Trophoblast cell (in vitro differentiated cells and primary cell): ENCODE data around the gene CAPN9.

Source experiments
- DNase-seq, 2 donors: peaks; one replicate each; pipeline ENCODE4 v3.0.0-alpha.2; 2016
- H2AFZ ChIP-seq: 2 replicates; pipeline ENCODE4 v1.6.1; 2013; ENCODE audit warnings: low read length, moderate library complexity, mild to moderate bottlenecking; ENCODE audit not compliant: insufficient read depth, poor library complexity
- H2AK5ac ChIP-seq: 2 replicates; pipeline ENCODE4 v1.6.1; 2013; ENCODE audit warnings: mild to moderate bottlenecking, low read length
- H2BK120ac ChIP-seq: 2 replicates; pipeline ENCODE4 v1.6.1; 2013; ENCODE audit warnings: low read length, mild to moderate bottlenecking, moderate library complexity; ENCODE audit not compliant: insufficient read depth, poor library complexity
- H2BK12ac ChIP-seq: 2 replicates; pipeline ENCODE4 v1.6.1; 2013; ENCODE audit warnings: mild to moderate bottlenecking, low read length, moderate library complexity
- H2BK5ac ChIP-seq: 2 replicates; pipeline ENCODE4 v1.6.1; 2013; ENCODE audit warnings: low read length, low read depth, moderate library complexity, mild to moderate bottlenecking; ENCODE audit not compliant: poor library complexity
- H3K14ac ChIP-seq: 2 replicates; pipeline ENCODE4 v1.6.1; 2013; ENCODE audit warnings: mild to moderate bottlenecking, low read length
- H3K18ac ChIP-seq: 2 replicates; pipeline ENCODE4 v1.6.1; 2013; ENCODE audit warnings: mild to moderate bottlenecking, low read length
- H3K23ac ChIP-seq: 2 replicates; pipeline ENCODE4 v1.6.1; 2013; ENCODE audit warnings: low read length
- H3K27ac ChIP-seq: 2 replicates; pipeline ENCODE4 v1.5.1; 2013; ENCODE audit warnings: low read depth, mild to moderate bottlenecking, inconsistent platforms, low read length, moderate library complexity
- H3K27me3 ChIP-seq: 2 replicates; pipeline ENCODE4 v1.6.1; 2013; ENCODE audit warnings: inconsistent platforms, mild to moderate bottlenecking, low read length, moderate library complexity; ENCODE audit not compliant: insufficient read depth
- H3K36me3 ChIP-seq, 2 experiments: 1 replicate in 1 of 2; 2 replicates in 1 of 2; pipeline ENCODE4 v1.6.1; 2013; ENCODE audit warnings: low read length in 2 of 2, mild to moderate bottlenecking in 2 of 2, moderate library complexity in 1 of 2; ENCODE audit not compliant: insufficient read depth in 2 of 2, control insufficient read depth in 1 of 2
- H3K4ac ChIP-seq: 2 replicates; pipeline ENCODE4 v1.6.1; 2013; ENCODE audit warnings: low read depth, mild to moderate bottlenecking, low read length, moderate library complexity
- H3K4me1 ChIP-seq, 2 experiments: 1 replicate in 1 of 2; 2 replicates in 1 of 2; pipeline ENCODE4 v1.6.1; 2013; ENCODE audit warnings: low read length in 2 of 2, mild to moderate bottlenecking in 2 of 2, moderate library complexity in 1 of 2; ENCODE audit not compliant: insufficient read depth in 2 of 2, control insufficient read depth in 1 of 2
- H3K4me2 ChIP-seq: 2 replicates; pipeline ENCODE4 v1.6.1; 2013; ENCODE audit warnings: inconsistent platforms, mild to moderate bottlenecking, low read length, moderate library complexity
- H3K4me3 ChIP-seq: 2 replicates; pipeline ENCODE4 v1.5.1; 2013; ENCODE audit warnings: mild to moderate bottlenecking, low read depth, low read length, inconsistent platforms
- H3K79me1 ChIP-seq: one replicate; pipeline ENCODE4 v1.6.1; 2013; ENCODE audit warnings: low read length
- H3K79me2 ChIP-seq: 2 replicates; pipeline ENCODE4 v1.6.1; 2013; ENCODE audit warnings: low read length, mild to moderate bottlenecking; ENCODE audit not compliant: control insufficient read depth, insufficient read depth, poor library complexity
- H3K9ac ChIP-seq: 2 replicates; pipeline ENCODE4 v1.6.1; 2013; ENCODE audit warnings: mild to moderate bottlenecking, low read length
- H3K9me3 ChIP-seq: 2 replicates; pipeline ENCODE4 v1.6.1; 2013; ENCODE audit warnings: low read depth, mild to moderate bottlenecking, control low read depth, inconsistent platforms, low read length; ENCODE audit not compliant: insufficient read depth
- H4K12ac ChIP-seq: 2 replicates; pipeline ENCODE4 v1.6.1; 2013; ENCODE audit warnings: low read depth, mild to moderate bottlenecking, low read length, moderate library complexity
- H4K8ac ChIP-seq: 2 replicates; pipeline ENCODE4 v1.6.1; 2013; ENCODE audit warnings: low read depth, mild to moderate bottlenecking, low read length, moderate library complexity
- H4K91ac ChIP-seq: one replicate; pipeline ENCODE4 v1.6.1; 2013; ENCODE audit warnings: low read depth, mild to moderate bottlenecking, low read length, moderate library complexity
- WGBS: extraction: QIAGEN DNeasy Blood & Tissue Kit; methylation state at CpG from one replicate; pipeline ENCODE4 v1.1.7; 2013; ENCODE audit warnings: missing lambda C conversion rate; ENCODE audit not compliant: insufficient read length, insufficient coverage; ENCODE audit errors: extremely low coverage; 5-methylcytosine and 5-hydroxymethylcytosine counted together

CAPN9 gene

GRCh38 chr1:230781131-230781530, 33.9 kb downstream of the CAPN9 start:
- Histone ChIP-seq H3K9me3 (peaks cover 7% of the 10 kb centered on the region), H3K36me3 (no peaks in the 10 kb centered on the region), H3K79me2 (no peaks in the 10 kb centered on the region), H3K4ac (no peak overlapping the region), H2BK5ac (no peak overlapping the region), H3K79me1 (no peaks in the 10 kb centered on the region), H3K4me2 (no peak overlapping the region), H2BK120ac (no peak overlapping the region), H3K27me3 (no peaks in the 10 kb centered on the region), H2AFZ (no peak overlapping the region), H3K9ac (no peak overlapping the region), H3K27ac (no peak overlapping the region), H4K8ac (no peak overlapping the region), H4K91ac (no peak overlapping the region), H4K12ac (no peak overlapping the region), H3K4me1 (no peaks in the 10 kb centered on the region), H3K18ac (no peak overlapping the region), H2AK5ac (no peak overlapping the region), H2BK12ac (no peak overlapping the region), H3K4me3 (no peak overlapping the region), H3K14ac (no peak overlapping the region), H3K23ac (no peak overlapping the region)
- WGBS: no CpG with 5 or more reads among the region's 3 CpGs
- no peak for DNase-seq

DNA sequence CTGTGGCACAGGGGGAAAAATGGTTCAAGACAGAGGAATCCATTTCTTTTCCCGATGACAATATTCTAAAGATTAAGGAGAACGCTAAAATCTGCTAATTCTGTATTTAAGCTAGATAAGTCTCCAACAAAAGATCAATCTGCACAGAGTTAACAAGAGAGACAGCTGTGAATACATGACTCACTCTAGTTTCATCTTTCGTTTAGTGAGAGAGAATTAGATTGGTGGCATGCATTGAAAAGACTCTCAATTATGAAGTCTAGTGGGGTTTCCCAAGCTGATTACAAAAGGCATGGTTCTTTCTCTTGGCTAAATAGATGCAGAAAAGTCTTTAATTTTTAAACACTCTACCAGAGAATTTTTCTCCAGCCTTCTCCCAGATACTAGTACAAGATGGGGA, 34.4 kb downstream of the CAPN9 start:
- no peak for DNase-seq
- WGBS: no CpG with 5 or more reads among the region's 3 CpGs
- H2BK12ac ChIP-seq: no peak overlapping the region
- H4K8ac ChIP-seq: no peak overlapping the region
- no peak overlapping the region for H3K4me2 ChIP-seq
- H4K12ac ChIP-seq: no peak overlapping the region
- no peak overlapping the region for H3K4me3 ChIP-seq
- H3K14ac ChIP-seq: no peak overlapping the region
- H2AFZ ChIP-seq: no peak overlapping the region
- H3K4me1 ChIP-seq: no peaks in the 10 kb centered on the region
- H3K27ac ChIP-seq: no peak overlapping the region
- H3K4ac ChIP-seq: no peak overlapping the region
- H4K91ac ChIP-seq: no peak overlapping the region
- no peaks in the 10 kb centered on the region for H3K36me3 ChIP-seq
- H3K9me3 ChIP-seq: peaks cover 7% of the 10 kb centered on the region
- H3K9ac ChIP-seq: no peak overlapping the region
- H3K79me1 ChIP-seq: no peaks in the 10 kb centered on the region
- H2BK120ac ChIP-seq: no peak overlapping the region
- H3K18ac ChIP-seq: no peak overlapping the region
- H3K27me3 ChIP-seq: no peaks in the 10 kb centered on the region
- no peak overlapping the region for H3K23ac ChIP-seq
- H2AK5ac ChIP-seq: no peak overlapping the region
- H3K79me2 ChIP-seq: no peaks in the 10 kb centered on the region
- no peak overlapping the region for H2BK5ac ChIP-seq

GRCh38 chr1:230784163-230784562, 37.0 kb downstream of the CAPN9 start:
- no peak for DNase-seq
- H3K27me3 ChIP-seq: no peaks in the 10 kb centered on the region
- no peak overlapping the region for H4K12ac ChIP-seq
- H3K4me2 ChIP-seq: no peak overlapping the region
- peaks cover 7% of the 10 kb centered on the region for H3K9me3 ChIP-seq
- no peaks in the 10 kb centered on the region for H3K79me2 ChIP-seq
- H3K14ac ChIP-seq: no peak overlapping the region
- H4K91ac ChIP-seq: no peak overlapping the region
- no peaks in the 10 kb centered on the region for H3K79me1 ChIP-seq
- H3K4ac ChIP-seq: no peak overlapping the region
- H2BK12ac ChIP-seq: no peak overlapping the region
- H3K4me3 ChIP-seq: no peak overlapping the region
- H3K36me3 ChIP-seq: no peaks in the 10 kb centered on the region
- no peak overlapping the region for H2BK120ac ChIP-seq
- no peaks in the 10 kb centered on the region for H3K4me1 ChIP-seq
- no peak overlapping the region for H3K27ac ChIP-seq
- no peak overlapping the region for H3K18ac ChIP-seq
- no peak overlapping the region for H2BK5ac ChIP-seq
- no peak overlapping the region for H4K8ac ChIP-seq
- WGBS: no CpG with 5 or more reads among the region's 2 CpGs
- no peak overlapping the region for H3K9ac ChIP-seq
- H3K23ac ChIP-seq: no peak overlapping the region
- no peak overlapping the region for H2AK5ac ChIP-seq
- no peak overlapping the region for H2AFZ ChIP-seq

DNA sequence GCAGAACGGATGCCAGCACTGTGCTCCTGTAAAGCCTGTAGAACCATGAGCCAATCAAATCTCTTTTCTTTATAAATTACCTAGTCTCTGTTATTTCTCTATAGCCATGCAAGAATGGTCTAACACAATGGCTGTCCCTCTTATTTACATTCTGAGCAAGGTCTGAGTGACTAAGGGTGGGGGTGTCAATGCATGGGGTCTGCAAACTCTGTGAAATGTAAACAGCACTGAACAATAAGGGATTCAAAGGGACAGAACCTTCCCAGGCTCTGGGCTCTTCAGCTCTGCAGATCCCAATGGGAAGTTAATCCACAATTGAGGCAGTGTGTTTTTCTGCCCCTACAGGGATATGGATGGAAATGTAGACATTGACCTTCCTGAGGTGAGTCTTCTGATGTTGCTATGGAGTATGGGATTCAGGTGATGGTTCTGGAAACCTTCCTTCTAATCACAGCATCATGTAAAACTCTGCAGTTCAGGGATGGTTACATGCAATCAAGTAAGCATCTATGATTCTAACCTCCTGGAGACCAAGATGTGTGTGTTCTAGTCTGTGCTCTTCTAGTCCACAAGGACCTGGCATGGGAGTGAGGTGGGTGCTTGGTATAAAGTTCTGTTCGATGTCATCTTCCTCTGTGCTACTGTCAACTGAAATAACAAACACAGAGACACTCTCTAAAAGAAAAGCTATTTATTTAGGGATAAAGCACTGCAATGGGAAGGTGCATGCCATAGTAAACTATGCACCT, 38.6 kb downstream of the CAPN9 start:
- no peak overlapping the region for H2BK5ac ChIP-seq
- DNase-seq: no peak
- no peak overlapping the region for H2BK120ac ChIP-seq
- no peaks in the 10 kb centered on the region for H3K79me1 ChIP-seq
- no peak overlapping the region for H3K27ac ChIP-seq
- no peak overlapping the region for H3K18ac ChIP-seq
- no CpG with 5 or more reads among the region's 2 CpGs for WGBS
- no peak overlapping the region for H4K12ac ChIP-seq
- H3K4ac ChIP-seq: no peak overlapping the region
- no peaks in the 10 kb centered on the region for H3K36me3 ChIP-seq
- no peak overlapping the region for H3K4me3 ChIP-seq
- no peak overlapping the region for H3K4me2 ChIP-seq
- H3K9ac ChIP-seq: no peak overlapping the region
- H3K4me1 ChIP-seq: no peaks in the 10 kb centered on the region
- H3K9me3 ChIP-seq: peaks cover 7% of the 10 kb centered on the region
- H2AFZ ChIP-seq: no peak overlapping the region
- no peak overlapping the region for H4K91ac ChIP-seq
- H2BK12ac ChIP-seq: no peak overlapping the region
- no peak overlapping the region for H3K14ac ChIP-seq
- H2AK5ac ChIP-seq: no peak overlapping the region
- H3K79me2 ChIP-seq: no peaks in the 10 kb centered on the region
- H4K8ac ChIP-seq: no peak overlapping the region
- H3K27me3 ChIP-seq: no peaks in the 10 kb centered on the region
- H3K23ac ChIP-seq: no peak overlapping the region
